Measurements from ENCODE around the gene CSPG4. TPM values are rescaled to one million over a fixed set of nuclear protein-coding genes. Genes with fewer than 3 reads are reported as not detected.

Gene CSPG4
- total and polyA plus RNA-seq, 9 of the 15 experiments (the other 6 are each of a cell fraction or from before 2014, with no cell fraction given): under 0.01 to 0.07 (median 0.04) TPM; not detected in 5

GRCh38 chr15:75649045-75649761 is 63.4 kb downstream of the CSPG4 start (continued):
- TF ChIP-seq, protein P1, sequence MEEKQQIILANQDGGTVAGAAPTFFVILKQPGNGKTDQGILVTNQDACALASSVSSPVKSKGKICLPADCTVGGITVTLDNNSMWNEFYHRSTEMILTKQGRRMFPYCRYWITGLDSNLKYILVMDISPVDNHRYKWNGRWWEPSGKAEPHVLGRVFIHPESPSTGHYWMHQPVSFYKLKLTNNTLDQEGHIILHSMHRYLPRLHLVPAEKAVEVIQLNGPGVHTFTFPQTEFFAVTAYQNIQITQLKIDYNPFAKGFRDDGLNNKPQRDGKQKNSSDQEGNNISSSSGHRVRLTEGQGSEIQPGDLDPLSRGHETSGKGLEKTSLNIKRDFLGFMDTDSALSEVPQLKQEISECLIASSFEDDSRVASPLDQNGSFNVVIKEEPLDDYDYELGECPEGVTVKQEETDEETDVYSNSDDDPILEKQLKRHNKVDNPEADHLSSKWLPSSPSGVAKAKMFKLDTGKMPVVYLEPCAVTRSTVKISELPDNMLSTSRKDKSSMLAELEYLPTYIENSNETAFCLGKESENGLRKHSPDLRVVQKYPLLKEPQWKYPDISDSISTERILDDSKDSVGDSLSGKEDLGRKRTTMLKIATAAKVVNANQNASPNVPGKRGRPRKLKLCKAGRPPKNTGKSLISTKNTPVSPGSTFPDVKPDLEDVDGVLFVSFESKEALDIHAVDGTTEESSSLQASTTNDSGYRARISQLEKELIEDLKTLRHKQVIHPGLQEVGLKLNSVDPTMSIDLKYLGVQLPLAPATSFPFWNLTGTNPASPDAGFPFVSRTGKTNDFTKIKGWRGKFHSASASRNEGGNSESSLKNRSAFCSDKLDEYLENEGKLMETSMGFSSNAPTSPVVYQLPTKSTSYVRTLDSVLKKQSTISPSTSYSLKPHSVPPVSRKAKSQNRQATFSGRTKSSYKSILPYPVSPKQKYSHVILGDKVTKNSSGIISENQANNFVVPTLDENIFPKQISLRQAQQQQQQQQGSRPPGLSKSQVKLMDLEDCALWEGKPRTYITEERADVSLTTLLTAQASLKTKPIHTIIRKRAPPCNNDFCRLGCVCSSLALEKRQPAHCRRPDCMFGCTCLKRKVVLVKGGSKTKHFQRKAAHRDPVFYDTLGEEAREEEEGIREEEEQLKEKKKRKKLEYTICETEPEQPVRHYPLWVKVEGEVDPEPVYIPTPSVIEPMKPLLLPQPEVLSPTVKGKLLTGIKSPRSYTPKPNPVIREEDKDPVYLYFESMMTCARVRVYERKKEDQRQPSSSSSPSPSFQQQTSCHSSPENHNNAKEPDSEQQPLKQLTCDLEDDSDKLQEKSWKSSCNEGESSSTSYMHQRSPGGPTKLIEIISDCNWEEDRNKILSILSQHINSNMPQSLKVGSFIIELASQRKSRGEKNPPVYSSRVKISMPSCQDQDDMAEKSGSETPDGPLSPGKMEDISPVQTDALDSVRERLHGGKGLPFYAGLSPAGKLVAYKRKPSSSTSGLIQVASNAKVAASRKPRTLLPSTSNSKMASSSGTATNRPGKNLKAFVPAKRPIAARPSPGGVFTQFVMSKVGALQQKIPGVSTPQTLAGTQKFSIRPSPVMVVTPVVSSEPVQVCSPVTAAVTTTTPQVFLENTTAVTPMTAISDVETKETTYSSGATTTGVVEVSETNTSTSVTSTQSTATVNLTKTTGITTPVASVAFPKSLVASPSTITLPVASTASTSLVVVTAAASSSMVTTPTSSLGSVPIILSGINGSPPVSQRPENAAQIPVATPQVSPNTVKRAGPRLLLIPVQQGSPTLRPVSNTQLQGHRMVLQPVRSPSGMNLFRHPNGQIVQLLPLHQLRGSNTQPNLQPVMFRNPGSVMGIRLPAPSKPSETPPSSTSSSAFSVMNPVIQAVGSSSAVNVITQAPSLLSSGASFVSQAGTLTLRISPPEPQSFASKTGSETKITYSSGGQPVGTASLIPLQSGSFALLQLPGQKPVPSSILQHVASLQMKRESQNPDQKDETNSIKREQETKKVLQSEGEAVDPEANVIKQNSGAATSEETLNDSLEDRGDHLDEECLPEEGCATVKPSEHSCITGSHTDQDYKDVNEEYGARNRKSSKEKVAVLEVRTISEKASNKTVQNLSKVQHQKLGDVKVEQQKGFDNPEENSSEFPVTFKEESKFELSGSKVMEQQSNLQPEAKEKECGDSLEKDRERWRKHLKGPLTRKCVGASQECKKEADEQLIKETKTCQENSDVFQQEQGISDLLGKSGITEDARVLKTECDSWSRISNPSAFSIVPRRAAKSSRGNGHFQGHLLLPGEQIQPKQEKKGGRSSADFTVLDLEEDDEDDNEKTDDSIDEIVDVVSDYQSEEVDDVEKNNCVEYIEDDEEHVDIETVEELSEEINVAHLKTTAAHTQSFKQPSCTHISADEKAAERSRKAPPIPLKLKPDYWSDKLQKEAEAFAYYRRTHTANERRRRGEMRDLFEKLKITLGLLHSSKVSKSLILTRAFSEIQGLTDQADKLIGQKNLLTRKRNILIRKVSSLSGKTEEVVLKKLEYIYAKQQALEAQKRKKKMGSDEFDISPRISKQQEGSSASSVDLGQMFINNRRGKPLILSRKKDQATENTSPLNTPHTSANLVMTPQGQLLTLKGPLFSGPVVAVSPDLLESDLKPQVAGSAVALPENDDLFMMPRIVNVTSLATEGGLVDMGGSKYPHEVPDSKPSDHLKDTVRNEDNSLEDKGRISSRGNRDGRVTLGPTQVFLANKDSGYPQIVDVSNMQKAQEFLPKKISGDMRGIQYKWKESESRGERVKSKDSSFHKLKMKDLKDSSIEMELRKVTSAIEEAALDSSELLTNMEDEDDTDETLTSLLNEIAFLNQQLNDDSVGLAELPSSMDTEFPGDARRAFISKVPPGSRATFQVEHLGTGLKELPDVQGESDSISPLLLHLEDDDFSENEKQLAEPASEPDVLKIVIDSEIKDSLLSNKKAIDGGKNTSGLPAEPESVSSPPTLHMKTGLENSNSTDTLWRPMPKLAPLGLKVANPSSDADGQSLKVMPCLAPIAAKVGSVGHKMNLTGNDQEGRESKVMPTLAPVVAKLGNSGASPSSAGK (IDR thresholded peaks at IDR 0.05): no peak
- TF ChIP-seq, protein P2, sequence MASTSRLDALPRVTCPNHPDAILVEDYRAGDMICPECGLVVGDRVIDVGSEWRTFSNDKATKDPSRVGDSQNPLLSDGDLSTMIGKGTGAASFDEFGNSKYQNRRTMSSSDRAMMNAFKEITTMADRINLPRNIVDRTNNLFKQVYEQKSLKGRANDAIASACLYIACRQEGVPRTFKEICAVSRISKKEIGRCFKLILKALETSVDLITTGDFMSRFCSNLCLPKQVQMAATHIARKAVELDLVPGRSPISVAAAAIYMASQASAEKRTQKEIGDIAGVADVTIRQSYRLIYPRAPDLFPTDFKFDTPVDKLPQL (IDR thresholded peaks at IDR 0.05; ENCODE audit: extremely low read depth, insufficient read length): no peak
- TF ChIP-seq ZNF41 (CRISPR knock-in tag; conservative IDR thresholded peaks at IDR 0.05) (no peak), IFI16 (CRISPR knock-in tag; IDR thresholded peaks at IDR 0.05) (no peak), POLR2G (IDR thresholded peaks at IDR 0.05; ENCODE audit: low read depth, low read length) (0 out of 2 replicates have a peak, but pooled peaks have one; percentile 23), MAFF (IDR thresholded peaks at IDR 0.05; ENCODE audit: low read length) (no peak), ZBTB34 (CRISPR knock-in tag; IDR thresholded peaks at IDR 0.05) (no peak), FUS (optimal IDR thresholded peaks at IDR 0.05; ENCODE audit: low read depth, low read length) (no peak)
